Measurements from ENCODE around the gene CD27.
"Not testable (repeated sequence)": the region's sequence is repeated elsewhere in the genome, so short reads cannot be mapped to it uniquely, and the experiment has no call there.

CD27 gene

GRCh38 chr12:6444704-6445688 lies at the start of gene CD27:
Gene CD27 (plus strand): TSS chr12:6444955. CDS start chr12:6445096, 141 bp downstream.
- in situ Hi-C loops (cut with MboI; ENCODE audit: low sequenced_read_pairs), result no loop called here

- in situ Hi-C loops (cut with MboI; ENCODE audit: low sequenced_read_pairs), result no loop called here
These were observed 48.7 kb upstream of the CD27 start for GRCh38 chr12:6396031-6396430.

- in situ Hi-C loops (cut with MboI; ENCODE audit: low sequenced_read_pairs), result no loop called here
These were observed 44.7 kb upstream of the CD27 start for GRCh38 chr12:6399884-6400644.

- in situ Hi-C loops (cut with MboI; ENCODE audit: low sequenced_read_pairs), result no loop called here
These were observed 40.4 kb upstream of the CD27 start for GRCh38 chr12:6404390-6404789.

- in situ Hi-C loops (cut with MboI; ENCODE audit: low sequenced_read_pairs), result no loop called here
These were observed 38.8 kb upstream of the CD27 start for GRCh38 chr12:6405963-6406362.

- in situ Hi-C loops (cut with MboI; ENCODE audit: low sequenced_read_pairs), result no loop called here
These were observed 37.4 kb upstream of the CD27 start for GRCh38 chr12:6407236-6407954.

GRCh38 chr12:6416596-6416995 lies 28.2 kb upstream of the CD27 start:
- in situ Hi-C loops (cut with MboI; ENCODE audit: low sequenced_read_pairs), result no loop called here

GRCh38 chr12:6418796-6419195 lies 26.0 kb upstream of the CD27 start:
- in situ Hi-C loops (cut with MboI; ENCODE audit: low sequenced_read_pairs), result no loop called here

- in situ Hi-C loops (cut with MboI; ENCODE audit: low sequenced_read_pairs), result no loop called here
These were observed 24.4 kb upstream of the CD27 start for GRCh38 chr12:6420364-6420763.

GRCh38 chr12:6423267-6424007 lies 21.3 kb upstream of the CD27 start:
- in situ Hi-C loops (cut with MboI; ENCODE audit: low sequenced_read_pairs), result no loop called here

- in situ Hi-C loops (cut with MboI; ENCODE audit: low sequenced_read_pairs), result no loop called here
These were observed 20.8 kb upstream of the CD27 start for GRCh38 chr12:6424008-6424347.

GRCh38 chr12:6424866-6425265 lies 19.9 kb upstream of the CD27 start:
- in situ Hi-C loops (cut with MboI; ENCODE audit: low sequenced_read_pairs), result no loop called here

GRCh38 chr12:6425590-6426531 lies 18.9 kb upstream of the CD27 start:
- in situ Hi-C loops (cut with MboI; ENCODE audit: low sequenced_read_pairs), result no loop called here

GRCh38 chr12:6426882-6427671 lies 17.7 kb upstream of the CD27 start:
- in situ Hi-C loops (cut with MboI; ENCODE audit: low sequenced_read_pairs), result no loop called here

GRCh38 chr12:6427796-6428195 lies 17.0 kb upstream of the CD27 start:
- in situ Hi-C loops (cut with MboI; ENCODE audit: low sequenced_read_pairs), result not testable (repeated sequence)

- in situ Hi-C loops (cut with MboI; ENCODE audit: low sequenced_read_pairs), result no loop called here
These were observed 16.4 kb upstream of the CD27 start for GRCh38 chr12:6428326-6428725.

- in situ Hi-C loops (cut with MboI; ENCODE audit: low sequenced_read_pairs), result no loop called here
These were observed 14.4 kb upstream of the CD27 start for GRCh38 chr12:6430124-6430989.

GRCh38 chr12:6432991-6433390 lies 11.8 kb upstream of the CD27 start:
- in situ Hi-C loops (cut with MboI; ENCODE audit: low sequenced_read_pairs), result no loop called here

All from hTERT RPE-1 (cell line).